ENCODE data around the gene RERE.
A peak's percentile ranks its signal among the peaks of the same experiment; 100 is the strongest.

RERE gene

DNA sequence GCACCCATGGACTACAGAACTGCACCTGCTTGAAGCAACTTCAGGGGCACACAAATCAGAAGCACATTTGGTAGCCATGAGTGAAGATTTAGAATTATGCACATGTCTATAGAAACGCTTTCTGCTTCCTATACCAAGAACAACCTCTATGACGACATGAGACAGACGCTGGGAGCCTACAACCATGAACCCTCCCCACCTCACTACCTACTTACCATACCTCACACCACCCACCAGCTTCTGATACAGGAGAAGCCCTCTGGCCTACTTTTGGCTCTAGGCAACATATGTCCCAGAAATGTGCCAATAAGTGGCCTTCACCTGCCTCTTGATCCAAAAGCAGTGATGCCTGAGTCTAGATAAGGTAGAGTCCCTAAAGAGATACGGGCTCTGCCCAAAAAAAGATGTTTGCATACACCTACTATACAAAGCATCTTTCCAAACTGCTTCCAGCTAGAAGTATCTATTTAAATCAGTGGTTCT lies 441.0 kb downstream of the RERE start:
- TF ChIP-seq CTCF (IDR thresholded peaks at IDR 0.05; ENCODE audit: extremely low read depth, insufficient read depth, missing control alignments), result no peak
- no peak for DNase-seq (ENCODE audit: low spot score)
- in situ Hi-C loops (cut with MboI; ENCODE audit: low pct_unique_long_range_greater_than_20kb, low sequenced_read_pairs, unreplicated experiment), result no loop called here

- in situ Hi-C loops (cut with MboI; ENCODE audit: low pct_unique_long_range_greater_than_20kb, low sequenced_read_pairs, unreplicated experiment), result no loop called here
- TF ChIP-seq CTCF (IDR thresholded peaks at IDR 0.05; ENCODE audit: extremely low read depth, insufficient read depth, missing control alignments), result peak; percentile 37
- DNase-seq (ENCODE audit: low spot score), result no peak
Measured at GRCh38 chr1:8374812-8375211, 442.6 kb downstream of the RERE start.

DNA sequence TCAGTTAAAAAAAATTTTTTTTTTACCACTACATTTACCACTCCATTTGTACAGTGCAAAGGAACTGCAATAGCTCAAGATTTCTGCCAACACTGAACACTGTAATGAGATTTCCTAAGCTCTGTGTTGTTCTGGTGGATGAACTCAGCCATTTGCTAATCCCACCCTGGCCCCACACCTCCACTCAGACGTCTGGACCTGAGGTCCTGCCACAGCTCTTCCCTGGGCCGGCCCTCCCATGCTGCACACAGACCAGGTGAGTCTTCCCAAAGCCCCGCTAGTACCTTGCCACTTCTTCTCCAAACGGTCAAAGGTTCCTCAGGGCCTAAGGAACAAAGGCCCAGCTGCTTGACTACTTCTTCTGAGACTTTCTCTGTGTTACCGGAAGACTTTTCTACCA lies 443.1 kb downstream of the RERE start:
- in situ Hi-C loops (cut with MboI; ENCODE audit: low pct_unique_long_range_greater_than_20kb, low sequenced_read_pairs, unreplicated experiment), result no loop called here
- TF ChIP-seq CTCF (IDR thresholded peaks at IDR 0.05; ENCODE audit: extremely low read depth, insufficient read depth, missing control alignments), result no peak

DNA sequence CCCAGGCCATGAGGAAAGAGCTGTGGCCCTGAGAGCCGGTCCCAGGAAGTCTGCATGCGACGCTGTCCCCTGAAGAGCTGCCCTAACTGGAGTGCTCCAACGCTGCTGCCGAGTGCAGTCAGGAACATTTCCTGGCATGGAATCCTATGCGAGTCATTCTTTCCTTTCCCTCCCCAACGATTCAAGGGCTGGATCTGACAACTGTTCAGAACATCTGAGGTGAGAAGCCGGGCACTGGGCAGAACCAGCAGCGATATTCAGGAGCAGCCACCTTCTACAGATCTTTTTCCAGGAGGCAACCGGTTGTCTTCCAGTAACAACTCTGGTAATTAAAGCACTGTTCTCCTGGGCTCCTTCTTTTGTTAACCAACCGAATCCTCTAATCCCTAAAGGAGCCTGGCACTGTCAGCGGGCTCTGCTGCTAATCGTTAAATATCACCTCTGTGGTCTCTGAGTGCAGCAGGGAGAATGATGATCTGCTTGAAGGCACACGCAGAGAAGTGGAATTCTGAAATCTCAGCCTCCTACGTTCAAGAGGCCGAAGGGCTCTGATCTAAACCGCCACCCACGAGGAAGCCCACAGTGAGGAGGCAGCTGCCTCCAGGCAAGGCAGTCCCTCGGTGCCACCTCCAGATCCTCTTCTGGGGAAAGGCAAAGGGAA lies 443.7 kb downstream of the RERE start:
- in situ Hi-C loops (cut with MboI; ENCODE audit: low pct_unique_long_range_greater_than_20kb, low sequenced_read_pairs, unreplicated experiment), result no loop called here
- DNase-seq (ENCODE audit: low spot score), result no peak
- TF ChIP-seq CTCF (IDR thresholded peaks at IDR 0.05; ENCODE audit: extremely low read depth, insufficient read depth, missing control alignments), result no peak

More for the DNA sequence above, 443.1 kb downstream of the RERE start:
- no peak for DNase-seq (ENCODE audit: low spot score)

DNA sequence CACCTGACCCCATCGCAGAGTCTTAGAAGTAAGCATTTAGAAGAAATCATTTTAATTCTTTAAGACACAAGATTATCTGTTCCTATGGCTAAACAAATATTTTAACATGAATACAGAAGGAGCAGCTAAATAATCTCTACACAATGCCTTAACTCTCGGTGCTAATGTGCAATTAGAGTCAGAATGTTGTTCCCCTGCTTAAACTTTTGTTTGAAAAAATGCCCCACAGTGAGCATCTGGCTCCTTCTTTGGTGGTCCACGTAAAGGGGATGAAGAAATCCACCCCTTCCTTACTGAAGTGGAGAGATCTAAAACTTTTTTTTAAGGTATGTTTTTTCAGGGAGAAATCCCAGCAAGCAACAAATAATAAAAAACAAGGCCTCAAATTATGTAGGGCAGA lies 444.3 kb downstream of the RERE start:
- DNase-seq (ENCODE audit: low spot score), result no peak
- in situ Hi-C loops (cut with MboI; ENCODE audit: low pct_unique_long_range_greater_than_20kb, low sequenced_read_pairs, unreplicated experiment), result no loop called here

GRCh38 chr1:8371372-8371991 lies 446.0 kb downstream of the RERE start:
- DNase-seq (ENCODE audit: low spot score), result no peak
- in situ Hi-C loops (cut with MboI; ENCODE audit: low pct_unique_long_range_greater_than_20kb, low sequenced_read_pairs, unreplicated experiment), result no loop called here
- TF ChIP-seq CTCF (IDR thresholded peaks at IDR 0.05; ENCODE audit: extremely low read depth, insufficient read depth, missing control alignments), result no peak

More for the DNA sequence above, 444.3 kb downstream of the RERE start:
- no peak for TF ChIP-seq CTCF (IDR thresholded peaks at IDR 0.05; ENCODE audit: extremely low read depth, insufficient read depth, missing control alignments)

Data from GM13977 (cell line).